Occipital lobe (tissue), 2 donors: Measurements from ENCODE around the gene SCIN. TPM values are rescaled to one million over a fixed set of nuclear protein-coding genes. Genes with fewer than 3 reads are reported as not detected.
A peak's percentile ranks its signal among the peaks of the same experiment; 100 is the strongest.
"Not testable (repeated sequence)": the region's sequence is repeated elsewhere in the genome, so short reads cannot be mapped to it uniquely, and the experiment has no call there.

ENCODE experiments used
- DNase-seq: peaks from one replicate; lab custom pipeline; 2025; lab: John Stamatoyannopoulos, UW
- total RNA-seq: library from RNA; depleted of rRNA; stranded (reverse); fragments of >200 nt; gene quantifications from one replicate; pipeline ENCODE4 v1.2.3, GENCODE V29; 2014

Gene SCIN
- total RNA-seq, 1 donor from 2014 or later, result 1.6 TPM

DNA sequence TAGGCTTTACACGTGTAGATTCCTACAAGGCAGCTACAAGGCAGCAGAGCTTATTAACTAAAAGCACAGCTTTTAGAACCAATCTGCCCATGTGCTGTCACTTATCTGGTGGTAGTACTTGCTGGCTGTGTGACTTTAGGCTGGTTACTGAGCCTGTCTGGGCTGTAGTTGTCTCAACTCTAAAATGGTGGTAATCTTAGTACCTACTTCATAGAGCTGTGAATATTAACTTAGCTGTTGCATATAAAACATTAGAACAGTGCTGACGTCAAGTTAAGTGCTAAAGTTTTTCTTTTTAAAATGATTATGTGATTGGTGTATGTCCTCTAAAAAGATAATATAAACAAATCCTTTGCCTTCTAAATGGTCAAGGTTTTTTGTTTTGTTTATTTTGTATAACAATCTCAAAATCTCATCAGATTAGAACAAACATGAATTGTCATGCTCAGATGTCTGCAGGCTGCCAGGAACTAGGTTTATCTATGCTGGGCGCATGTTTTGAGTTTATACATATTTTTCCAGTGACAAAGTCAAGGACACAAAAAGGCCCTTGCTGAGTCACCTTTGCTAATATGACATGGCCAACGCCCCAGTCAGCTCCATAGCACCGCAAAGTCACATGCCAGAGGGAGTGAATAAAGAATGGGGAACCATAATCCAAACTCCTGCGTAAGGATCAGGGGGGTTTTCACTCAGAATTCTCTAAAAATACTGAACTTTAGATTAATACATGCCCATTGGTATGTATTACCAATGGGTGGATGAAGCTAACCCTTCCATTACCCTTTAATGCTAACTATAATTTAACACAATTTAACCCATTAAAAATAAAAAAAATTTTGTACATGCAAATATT, 77.1 kb downstream of the SCIN start:
- DNase-seq, result no peak

DNA sequence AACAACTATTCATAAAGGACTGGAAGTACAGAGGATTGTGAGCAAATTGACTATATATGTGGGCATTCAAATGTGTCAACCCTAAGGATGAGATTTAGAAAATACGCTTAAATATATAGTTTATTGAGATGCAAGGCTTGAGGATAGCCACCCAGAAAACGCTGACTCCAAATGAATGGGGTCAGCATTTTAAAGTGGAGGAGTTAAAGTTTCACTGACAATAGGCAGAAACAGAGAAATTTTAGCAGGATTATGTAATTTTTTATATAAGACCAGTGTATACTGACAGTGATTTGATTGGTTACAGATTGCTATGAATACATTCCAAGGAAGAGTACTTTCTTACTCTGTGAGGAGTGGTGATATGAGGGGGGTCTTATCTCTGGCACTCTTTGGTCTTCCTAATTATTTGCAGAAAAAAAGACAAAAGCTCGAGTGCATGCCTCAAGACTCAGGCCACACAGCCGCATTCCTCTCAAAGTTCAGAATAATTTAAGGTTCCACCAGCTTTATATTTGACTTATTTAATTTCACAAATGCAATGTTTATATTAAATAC, 78.3 kb downstream of the SCIN start:
- no peak for DNase-seq

DNA sequence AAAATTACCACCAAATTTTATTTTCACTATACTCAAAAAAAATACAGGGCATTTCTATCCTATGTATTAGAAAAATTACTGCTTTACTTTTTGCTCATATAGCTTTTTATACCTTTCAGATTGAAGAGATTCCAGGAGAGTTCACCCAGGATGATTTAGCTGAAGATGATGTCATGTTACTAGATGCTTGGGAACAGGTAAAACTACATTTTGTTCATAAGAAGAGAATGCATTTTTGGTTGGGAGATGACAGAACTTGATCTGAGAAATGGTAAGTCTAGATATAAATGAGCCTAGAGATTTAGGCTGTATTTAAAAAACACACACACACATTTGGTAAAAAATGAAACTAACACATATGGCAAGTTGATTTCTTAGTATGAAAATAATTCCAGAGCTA, 78.8 kb downstream of the SCIN start:
- no peak for DNase-seq

DNA sequence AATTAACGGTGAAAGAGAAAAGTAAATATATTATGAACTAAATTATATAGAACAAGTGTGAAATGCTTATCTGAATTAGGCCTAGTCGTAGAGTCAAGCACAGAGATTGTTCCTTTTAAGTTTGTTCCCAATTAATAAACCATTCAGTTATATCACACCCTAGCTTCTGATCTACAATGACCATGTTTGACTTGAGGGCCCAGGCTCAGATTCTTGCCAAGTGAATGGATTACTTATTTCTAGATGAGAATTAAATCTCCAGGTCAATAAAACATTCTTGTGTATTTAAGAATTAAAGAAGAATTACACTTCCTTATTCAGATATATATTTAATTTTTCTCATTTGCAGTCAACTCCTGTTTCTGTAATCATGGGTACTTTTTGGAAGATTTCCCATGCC, 79.6 kb downstream of the SCIN start:
- no peak for DNase-seq

DNA sequence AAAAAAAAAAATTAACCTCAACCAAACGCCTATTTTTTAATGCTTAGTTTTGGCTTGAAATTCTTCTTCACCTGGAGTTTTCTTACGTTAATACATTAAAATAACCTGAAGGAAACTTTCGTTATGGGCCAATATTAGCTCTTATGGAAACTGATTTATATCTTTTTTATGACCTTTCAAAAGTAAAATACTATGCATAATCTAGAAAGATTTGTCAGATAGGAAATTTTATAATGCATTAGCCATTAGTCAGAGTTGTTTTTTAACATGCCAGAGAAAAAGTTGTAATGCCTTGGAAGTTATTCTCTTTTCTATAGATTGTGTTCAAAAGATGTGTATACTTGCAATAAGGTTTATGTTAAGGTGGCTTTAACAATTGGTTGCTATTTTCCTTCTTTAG, 82.6 kb downstream of the SCIN start:
- DNase-seq, result no peak

DNA sequence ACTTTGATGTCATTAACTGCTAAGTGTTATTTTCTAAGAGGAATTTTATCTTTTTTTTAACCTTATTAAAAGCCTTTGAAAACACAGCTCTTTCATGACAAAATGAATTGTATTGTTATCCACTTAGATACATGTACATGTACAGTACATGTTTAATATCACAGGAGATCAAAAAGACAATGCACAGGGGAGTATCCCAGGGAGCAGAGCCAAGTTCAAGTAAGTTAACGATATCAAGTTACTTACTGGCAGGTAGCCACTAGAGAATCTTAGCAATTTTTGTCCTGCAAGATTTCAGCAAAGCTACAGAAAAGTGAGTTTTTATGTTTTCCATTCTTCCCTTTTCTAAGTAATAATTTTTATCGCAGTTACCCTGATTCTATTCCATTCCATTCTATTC, 83.0 kb downstream of the SCIN start:
- DNase-seq, result no peak

DNA sequence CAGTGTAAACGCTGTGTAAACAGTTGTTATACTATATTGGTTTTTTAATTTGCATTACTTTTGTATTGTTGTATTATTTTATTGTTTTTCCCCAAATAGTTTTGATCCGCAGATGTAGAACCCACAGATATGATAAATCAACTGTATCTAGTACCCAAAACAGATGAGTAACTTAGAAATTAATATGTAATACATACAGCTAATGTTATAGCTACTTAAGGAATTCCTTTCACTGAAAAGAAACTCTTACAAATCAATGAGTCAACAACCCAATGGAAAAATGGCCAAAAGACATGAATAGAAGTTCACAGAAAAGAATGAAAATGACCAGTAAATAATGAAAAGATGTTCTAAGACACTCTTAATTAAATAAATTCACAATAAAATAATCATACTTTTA, 84.6 kb downstream of the SCIN start:
- no peak for DNase-seq

DNA sequence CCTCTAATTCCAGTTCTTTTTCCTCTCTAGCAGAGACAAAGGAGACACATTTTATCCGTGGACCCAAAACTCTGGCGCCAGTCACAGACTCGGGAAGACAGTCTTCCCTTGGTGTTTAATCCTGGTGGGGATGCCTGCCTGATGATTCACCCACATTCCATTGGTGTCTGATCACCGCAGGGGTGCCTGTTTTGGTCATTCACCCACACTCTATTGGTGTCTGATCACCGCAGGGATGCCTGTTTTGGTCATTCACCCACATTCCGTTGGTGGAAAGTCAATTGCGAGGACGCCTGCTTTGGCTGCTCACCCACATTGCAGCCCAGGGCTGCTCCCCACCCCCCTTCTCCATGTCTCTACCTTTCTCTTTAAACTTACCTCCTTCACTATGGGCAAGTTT, 89.9 kb downstream of the SCIN start:
- DNase-seq, result not testable (repeated sequence)

DNA sequence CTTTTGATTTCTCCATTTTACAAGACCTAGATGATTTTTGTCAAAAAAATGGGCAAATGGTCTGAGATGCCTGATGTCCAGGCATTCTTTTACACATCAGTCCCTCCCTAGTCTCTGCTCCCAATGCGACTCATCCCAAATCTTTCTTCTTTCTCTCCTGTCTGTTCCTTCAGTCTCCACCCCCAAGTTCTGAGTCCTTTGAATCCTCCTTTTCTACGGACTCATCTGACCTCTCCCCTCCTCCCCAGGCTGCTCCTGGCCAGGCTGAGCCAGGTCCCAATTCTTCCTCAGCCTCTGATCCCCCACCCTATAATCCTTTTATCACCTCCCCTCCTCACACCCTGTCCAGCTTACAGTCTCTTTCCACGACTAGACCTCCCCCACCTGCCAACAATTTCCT, 90.5 kb downstream of the SCIN start:
- not testable (repeated sequence) for DNase-seq

DNA sequence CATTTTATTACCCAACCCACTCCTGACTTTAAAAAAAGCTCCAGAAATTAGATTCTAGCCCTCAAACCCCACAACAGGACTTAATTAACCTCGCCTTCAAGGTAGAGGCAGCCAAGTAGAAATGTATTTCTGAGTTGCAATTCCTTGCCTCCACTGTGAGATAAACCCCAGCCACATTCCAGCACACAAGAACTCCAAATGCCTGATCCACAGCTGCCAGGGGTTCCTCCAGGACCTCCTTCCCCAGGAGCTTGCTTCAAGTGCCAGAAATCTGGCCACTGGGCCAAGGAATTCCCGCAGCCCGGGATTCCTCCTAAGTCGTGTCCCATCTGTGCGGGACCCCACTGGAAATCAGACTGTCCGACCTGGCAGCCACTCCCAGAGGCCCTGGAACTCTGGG, 91.1 kb downstream of the SCIN start:
- DNase-seq, result no peak

DNA sequence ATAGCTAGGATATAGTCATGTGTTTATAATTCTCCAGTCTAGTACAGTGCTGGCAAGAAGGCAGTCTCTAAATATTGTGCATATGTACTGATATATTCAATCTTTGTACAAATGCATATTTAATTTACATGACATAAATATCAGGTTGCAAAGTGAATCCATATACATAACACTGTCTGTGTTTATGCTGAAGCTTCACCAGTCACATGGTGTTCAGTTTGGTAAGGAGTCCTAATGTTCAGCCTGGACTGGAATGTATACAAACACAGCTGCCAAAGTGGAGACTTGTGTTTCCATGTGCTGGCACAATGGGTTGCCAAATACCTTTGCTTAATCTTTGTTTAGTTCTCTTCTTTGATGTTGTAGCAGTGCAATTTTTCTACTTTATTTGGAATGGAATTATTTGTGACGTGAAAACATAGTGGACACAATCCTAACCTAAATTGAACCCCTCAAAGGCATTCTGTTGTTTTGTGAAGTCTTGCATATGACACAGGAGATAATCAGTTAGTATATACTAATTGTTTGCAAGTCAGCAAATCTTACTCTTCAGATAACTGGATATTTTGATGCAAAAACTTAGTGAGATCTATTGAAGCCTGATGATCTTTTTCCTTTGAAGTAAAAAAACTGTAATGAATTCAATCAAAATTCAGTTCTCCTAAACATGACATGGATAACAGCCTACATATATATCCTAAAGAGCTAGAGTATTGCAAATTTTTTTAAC, 99.6 kb downstream of the SCIN start:
- no peak for DNase-seq

DNA sequence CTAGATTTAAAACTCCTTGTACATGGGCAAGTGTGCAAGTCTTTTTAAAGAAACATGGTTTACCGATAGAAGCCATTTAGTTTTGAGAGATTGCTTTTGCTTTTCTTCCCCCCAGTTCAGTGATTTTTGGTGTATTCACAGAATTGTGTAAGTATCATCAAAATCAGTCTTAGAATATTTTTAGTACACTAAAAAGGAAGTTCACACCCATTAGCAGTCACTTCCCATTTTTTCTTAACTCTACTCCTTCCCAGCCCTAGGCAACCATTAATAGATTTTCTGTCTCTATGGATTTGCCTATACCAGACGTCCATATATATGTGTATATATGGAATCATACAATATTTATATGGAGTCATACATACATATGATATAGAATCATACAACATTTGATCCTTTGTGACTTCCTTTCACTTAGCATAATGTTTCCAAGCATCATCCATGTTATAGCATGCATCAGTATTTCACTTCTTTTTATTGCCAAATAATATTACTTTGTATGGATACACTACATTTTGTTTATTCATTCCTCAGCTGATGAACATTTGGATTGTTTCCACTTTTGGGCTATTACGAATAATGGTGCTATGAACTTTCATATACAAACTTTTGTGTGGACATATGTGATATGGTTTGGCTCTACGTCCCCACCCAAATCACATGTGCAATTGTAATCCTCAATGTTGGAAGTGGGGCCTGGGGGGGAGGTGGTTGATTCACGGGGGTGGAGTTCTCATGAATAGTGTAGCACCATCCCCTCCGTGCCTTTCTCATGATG, 100.4 kb downstream of the SCIN start:
- no peak for DNase-seq

DNA sequence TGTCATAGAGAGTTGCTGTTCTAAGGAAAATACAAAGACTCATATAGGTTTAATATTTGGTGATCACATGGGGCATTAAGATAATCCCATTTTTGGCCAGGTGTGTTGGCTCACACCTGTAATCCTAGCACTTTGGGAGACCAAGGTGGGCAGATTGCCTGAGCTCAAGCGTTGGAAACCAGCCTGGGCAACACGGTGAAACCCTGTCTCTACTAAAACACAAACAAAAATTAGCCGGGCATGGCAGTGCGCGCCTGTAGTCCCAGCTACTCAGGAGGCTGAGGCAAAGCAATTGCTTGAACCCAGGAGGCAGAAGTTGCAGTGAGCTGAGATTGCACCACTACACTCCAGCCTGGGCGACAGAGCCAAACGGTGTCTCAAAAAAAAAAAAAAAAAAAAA, 102.9 kb downstream of the SCIN start:
- not testable (repeated sequence) for DNase-seq

DNA sequence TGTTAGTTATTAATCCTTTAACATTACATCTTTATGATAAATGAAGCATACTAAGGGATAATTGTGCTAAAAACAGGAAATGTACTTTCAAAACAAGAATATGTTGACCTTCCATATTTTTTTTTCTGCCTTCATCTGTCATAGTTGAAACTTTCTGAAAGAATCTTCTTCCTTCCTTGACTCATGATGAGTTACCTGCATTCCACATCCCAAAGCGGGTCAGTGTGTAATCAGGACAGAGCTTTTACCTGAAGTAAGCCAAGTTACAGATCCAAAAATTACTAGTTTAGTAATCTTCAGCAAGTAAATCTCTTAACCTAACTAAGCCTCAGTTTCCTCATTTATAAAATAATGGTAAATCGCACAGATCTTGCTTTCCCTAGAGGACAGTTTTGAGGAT, 103.5 kb downstream of the SCIN start:
- DNase-seq, result no peak

DNA sequence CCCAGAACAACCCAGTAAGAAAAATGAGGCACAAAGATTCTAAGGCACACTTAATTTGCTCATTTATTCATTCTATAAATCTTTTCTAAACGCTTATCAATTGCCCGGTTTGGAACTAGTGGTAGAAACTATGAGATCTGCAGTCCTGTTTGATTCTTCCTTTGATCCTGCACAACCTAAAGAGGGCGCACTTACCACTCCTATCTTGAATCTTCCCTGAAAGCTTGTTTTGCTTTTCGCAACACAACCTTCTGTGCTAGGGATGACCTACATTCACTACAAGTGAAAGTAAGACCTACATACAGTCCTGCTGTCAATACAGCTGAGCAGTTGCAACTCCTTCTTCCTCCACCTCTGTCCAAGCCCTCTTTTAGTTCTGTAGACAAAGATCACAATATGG, 104.3 kb downstream of the SCIN start:
- DNase-seq, result no peak

DNA sequence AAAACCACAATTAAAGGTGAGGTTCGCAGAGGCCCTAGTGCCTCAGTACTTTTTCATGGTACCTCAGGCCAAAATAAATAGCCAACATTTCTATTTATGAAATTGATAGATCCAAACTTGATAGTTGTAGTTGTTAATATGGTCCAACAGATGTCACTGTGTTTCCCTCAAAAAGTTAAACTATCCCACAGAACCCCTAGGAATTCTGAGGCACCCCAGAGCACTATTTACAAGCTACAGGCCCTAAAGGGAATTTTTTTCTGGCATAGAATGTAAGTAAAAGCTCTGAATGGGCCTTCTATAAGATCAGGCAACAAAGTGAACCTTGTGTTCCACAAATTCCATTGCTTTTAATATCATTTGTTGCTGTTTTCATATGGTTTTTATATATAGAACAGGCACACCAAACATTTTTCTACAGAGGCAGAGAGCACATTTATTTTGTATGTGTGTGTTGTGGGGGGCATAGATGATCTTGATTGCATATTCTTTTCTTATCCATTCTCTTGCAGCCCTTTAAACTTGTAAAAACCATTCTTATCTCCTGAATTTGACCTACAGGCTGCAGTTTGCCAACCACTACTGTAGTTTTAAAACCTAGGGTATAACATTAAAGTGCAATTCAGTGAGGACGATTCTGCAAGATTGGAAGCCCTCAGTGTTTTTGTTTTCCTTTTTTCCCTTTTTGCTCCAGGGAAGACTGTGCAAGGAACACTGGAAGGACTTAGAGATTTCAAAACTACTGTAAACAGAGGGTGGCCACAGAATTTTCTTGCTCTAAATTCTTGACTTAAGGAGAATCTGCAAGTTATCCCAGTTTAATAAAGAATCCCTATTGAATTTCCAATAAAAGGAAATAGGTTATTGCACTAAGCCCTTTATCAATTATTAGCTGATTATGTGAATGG, 113.4 kb downstream of the SCIN start:
- DNase-seq, result no peak

DNA sequence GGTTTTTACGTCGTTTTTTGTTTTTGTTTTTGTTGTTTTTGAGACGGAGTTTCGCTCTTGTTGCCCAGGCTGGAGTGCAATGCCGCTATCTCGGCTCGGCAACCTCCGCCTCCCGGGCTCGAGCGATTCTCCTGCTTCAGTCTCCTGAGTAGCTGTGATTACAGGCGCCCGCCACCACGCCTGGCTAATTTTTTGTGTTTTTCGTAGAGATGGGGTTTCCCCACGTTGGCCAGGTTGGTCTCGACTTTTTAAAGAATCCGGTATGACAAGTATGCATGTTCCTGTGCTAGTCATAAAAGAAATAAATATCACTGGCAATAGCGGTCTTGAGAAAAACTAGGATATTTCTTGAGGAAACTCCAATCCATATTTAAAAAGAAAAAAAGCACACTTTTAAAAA, 114.2 kb downstream of the SCIN start:
- DNase-seq, result no peak

DNA sequence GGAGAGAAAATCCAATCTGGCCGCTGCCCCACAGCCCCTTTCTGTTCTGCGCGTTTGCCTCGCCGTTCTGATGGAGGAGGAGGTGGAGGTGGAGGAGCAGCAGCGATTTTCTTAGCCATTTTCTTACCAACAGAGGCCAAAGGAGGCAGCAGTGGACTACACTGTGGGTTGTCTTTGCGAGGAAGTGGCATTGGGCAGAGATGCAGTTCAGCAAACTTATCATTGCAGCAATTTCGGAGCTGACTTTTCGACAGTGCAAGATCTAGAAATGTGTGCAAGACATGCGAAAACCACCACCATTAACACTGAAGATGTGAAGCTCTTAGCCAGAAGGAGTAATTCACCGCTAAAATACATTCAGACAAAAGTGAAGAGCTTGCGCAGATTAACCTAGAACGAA, 115.0 kb downstream of the SCIN start:
- DNase-seq, result peak; percentile 7

DNA sequence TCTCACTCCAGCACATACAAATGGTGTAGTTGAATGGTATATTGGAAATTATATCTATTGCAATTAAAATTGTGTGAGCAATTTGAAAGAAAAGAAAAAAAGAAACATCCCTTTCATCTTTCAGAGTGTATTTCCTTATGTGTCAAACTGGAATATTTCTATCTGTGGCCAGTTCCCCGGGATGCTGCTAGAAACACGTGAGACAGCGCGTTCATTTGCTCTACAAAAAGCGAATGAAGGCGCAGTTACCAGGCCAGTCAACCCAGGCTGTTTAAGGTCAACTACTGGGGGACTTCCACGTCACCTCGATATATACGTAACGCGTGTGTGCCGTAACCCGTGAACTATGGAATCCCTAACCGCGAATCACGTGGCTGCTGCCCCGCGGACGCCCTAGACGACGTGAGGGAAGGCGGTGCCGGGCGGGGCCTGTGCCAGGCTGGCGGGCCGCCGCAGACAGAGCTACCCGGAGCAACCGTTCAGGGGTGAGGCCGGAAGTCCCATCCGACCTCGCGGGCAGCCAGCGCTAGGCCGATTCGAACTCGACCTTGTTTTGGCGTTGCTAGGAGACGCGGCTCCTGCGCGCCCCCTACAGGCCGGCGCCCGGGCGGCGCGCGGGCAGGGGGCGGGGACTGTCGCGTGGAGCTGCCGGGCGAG, 115.8 kb downstream of the SCIN start:
- DNase-seq, result peak; percentile 87
